WTC11 (cell line): ENCODE results near the gene CTIF. TPM values are rescaled to one million over a fixed set of nuclear protein-coding genes. Genes with fewer than 3 reads are reported as not detected.

Source experiments
- ATAC-seq: fragments of 200-7000 bp; cut with Tn5 transposase; 2 replicates; pipeline ENCODE4 v1.10.0; 2021; ENCODE audit warnings: mild to moderate bottlenecking, moderate library complexity
- CTCF ChIA-PET: fragments of 300-600 bp; sonication (Branson Sonifier 250); formaldehyde crosslinking; loops from one replicate; lab custom pipeline; 2021; ENCODE audit warnings: antibody characterized with exemption; lab: Charles Lee
- POLR2A ChIA-PET: fragments of 350-600 bp; sonication (Branson Sonifier 250); formaldehyde crosslinking; loops from one replicate; lab custom pipeline; 2021; ENCODE audit warnings: antibody characterized with exemption; lab: Charles Lee
- DNase-seq: peaks from one replicate; pipeline ENCODE4 v3.0.0; 2021; ENCODE audit warnings: low spot score
- H3K27ac Mint-ChIP-seq: 2 replicates; pipeline ENCODE4 v1.8.0; 2021; ENCODE audit warnings: mixed read lengths
- H3K27me3 Mint-ChIP-seq: 2 replicates; pipeline ENCODE4 v1.8.0; 2021; ENCODE audit warnings: low read depth, mild to moderate bottlenecking, moderate library complexity, mixed read lengths
- H3K36me3 Mint-ChIP-seq: 2 replicates; pipeline ENCODE4 v1.8.0; 2021; ENCODE audit warnings: mixed read lengths
- H3K4me1 Mint-ChIP-seq: 2 replicates; pipeline ENCODE4 v1.8.0; 2022; ENCODE audit warnings: mixed read lengths
- H3K4me3 Mint-ChIP-seq: 2 replicates; pipeline ENCODE4 v1.8.0; 2021; ENCODE audit warnings: mild to moderate bottlenecking, moderate library complexity, mixed read lengths
- H3K9me3 Mint-ChIP-seq: 2 replicates; pipeline ENCODE4 v1.8.0; 2021; ENCODE audit warnings: mixed read lengths
- ATF3 ChIP-seq: sonication (generic); formaldehyde crosslinking; conservative IDR thresholded peaks from 2 replicates; pipeline ENCODE4 v1.8.1; 2022; ENCODE audit warnings: mild to moderate bottlenecking, missing genetic modification reagents
- ATF6 ChIP-seq: sonication (generic); formaldehyde crosslinking; IDR thresholded peaks from 2 replicates; pipeline ENCODE4 v1.8.1; 2023; ENCODE audit warnings: mild to moderate bottlenecking, missing genetic modification reagents
- CREB1 ChIP-seq: sonication (generic); formaldehyde crosslinking; IDR thresholded peaks from 2 replicates; pipeline ENCODE4 v1.8.0; 2023; ENCODE audit warnings: mild to moderate bottlenecking, missing genetic modification reagents
- CREM ChIP-seq: sonication (generic); formaldehyde crosslinking; IDR thresholded peaks from 2 replicates; pipeline ENCODE4 v1.8.1; 2022; ENCODE audit warnings: mild to moderate bottlenecking, missing genetic modification reagents, moderate library complexity
- E2F1 ChIP-seq: sonication (generic); formaldehyde crosslinking; IDR thresholded peaks from 2 replicates; pipeline ENCODE4 v1.8.0; 2022; ENCODE audit warnings: mild to moderate bottlenecking, missing genetic modification reagents
- ELF4 ChIP-seq: sonication (generic); formaldehyde crosslinking; IDR thresholded peaks from 2 replicates; pipeline ENCODE4 v1.8.1; 2022; ENCODE audit warnings: low read depth, mild to moderate bottlenecking, moderate library complexity, missing genetic modification reagents
- FOXP1 ChIP-seq: sonication (generic); formaldehyde crosslinking; IDR thresholded peaks from 2 replicates; pipeline ENCODE4 v1.8.0; 2022; ENCODE audit warnings: missing genetic modification reagents, mild to moderate bottlenecking, moderate library complexity, borderline replicate concordance
- GTF2I ChIP-seq: fragments of 250-450 bp; sonication (Bioruptor Pico); conservative IDR thresholded peaks from 2 replicates; pipeline ENCODE4 v1.4.0; 2021; ENCODE audit warnings: mild to moderate bottlenecking
- MLX ChIP-seq: sonication (generic); formaldehyde crosslinking; IDR thresholded peaks from 2 replicates; pipeline ENCODE4 v1.8.1; 2023; ENCODE audit warnings: mild to moderate bottlenecking, missing genetic modification reagents, moderate library complexity
- MYBL2 ChIP-seq: sonication (generic); formaldehyde crosslinking; IDR thresholded peaks from 2 replicates; pipeline ENCODE4 v1.8.1; 2023; ENCODE audit warnings: mild to moderate bottlenecking, moderate library complexity, missing genetic modification reagents
- PREB ChIP-seq: sonication (generic); formaldehyde crosslinking; IDR thresholded peaks from 2 replicates; pipeline ENCODE4 v1.8.1; 2022; ENCODE audit warnings: mild to moderate bottlenecking, missing genetic modification reagents, moderate library complexity, borderline replicate concordance
- PRRX2 ChIP-seq: fragments of 250-450 bp; sonication (Bioruptor Pico); IDR thresholded peaks from 2 replicates; pipeline ENCODE4 v1.8.0; 2021; ENCODE audit warnings: mild to moderate bottlenecking
- SOX15 ChIP-seq: fragments of 250-450 bp; sonication (Bioruptor Pico); IDR thresholded peaks from 2 replicates; pipeline ENCODE4 v1.9.0; 2021; ENCODE audit warnings: mild to moderate bottlenecking
- TEAD4 ChIP-seq: sonication (generic); formaldehyde crosslinking; IDR thresholded peaks from 2 replicates; pipeline ENCODE4 v1.8.0; 2022; ENCODE audit warnings: mild to moderate bottlenecking, missing genetic modification reagents
- ZMAT4 ChIP-seq: fragments of 250-450 bp; sonication (Bioruptor Pico); IDR thresholded peaks from 2 replicates; pipeline ENCODE4 v1.9.0; 2021; ENCODE audit warnings: mild to moderate bottlenecking
- ZNF138 ChIP-seq: sonication (generic); formaldehyde crosslinking; conservative IDR thresholded peaks from 2 replicates; pipeline ENCODE4 v1.8.1; 2022; ENCODE audit warnings: mild to moderate bottlenecking, moderate library complexity, missing genetic modification reagents
- ZNF532 ChIP-seq: fragments of 250-450 bp; sonication (Bioruptor Pico); IDR thresholded peaks from 2 replicates; pipeline ENCODE4 v1.9.0; 2021; ENCODE audit warnings: mild to moderate bottlenecking, borderline replicate concordance
- total RNA-seq: library from RNA; stranded (reverse); gene quantifications from 3 replicates; pipeline ENCODE4 v1.2.3, GENCODE V29; 2021

Gene CTIF
- total RNA-seq, 1 experiment from 2014 or later: 28.5 TPM

- POLR2A ChIA-PET: no interaction called here
- TF ChIP-seq ZNF532 (CRISPR knock-in tag) (no peak), TEAD4 (CRISPR knock-in tag) (no peak), SOX15 (CRISPR knock-in tag) (no peak), CREB1 (CRISPR knock-in tag) (no peak), MYBL2 (no peak), ZMAT4 (CRISPR knock-in tag) (no peak), ATF3 (CRISPR knock-in tag) (no peak), GTF2I (no peak), ZNF138 (CRISPR knock-in tag) (no peak), CREM (CRISPR knock-in tag) (no peak), PREB (no peak), ATF6 (CRISPR knock-in tag) (no peak), PRRX2 (CRISPR knock-in tag) (no peak), MLX (CRISPR knock-in tag) (no peak), ELF4 (CRISPR knock-in tag) (no peak), FOXP1 (no peak), E2F1 (CRISPR knock-in tag) (no peak)
- CTCF ChIA-PET: no interaction called here
These were observed 365.3 kb downstream of the CTIF start for GRCh38 chr18:48904091-48904490.

More at GRCh38 chr18:48904091-48904490, 365.3 kb downstream of the CTIF start:
- Mint-ChIP-seq H3K36me3 (peaks cover 10% of the 10 kb centered on the region), H3K4me3 (no peak overlapping the region), H3K27me3 (no peaks in the 10 kb centered on the region; the same call in 1 of the 2 replicates), H3K9me3 (peaks cover 31% of the 10 kb centered on the region), H3K27ac (no peak overlapping the region), H3K4me1 (no peaks in the 10 kb centered on the region)
- no peak for DNase-seq
- no peak for ATAC-seq
